SU-DHL-6 (cell line): ENCODE data around the gene ZNF829.
A peak's percentile ranks its signal among the peaks of the same experiment; 100 is the strongest.

ENCODE experiments used
- H2AFZ ChIP-seq: fragments of 200-600 bp; sonication (generic); 2 replicates; pipeline ENCODE4 v1.6.1; 2014; ENCODE audit warnings: low read depth, mild to moderate bottlenecking, moderate library complexity, mixed read lengths, antibody characterized with exemption, low read length; ENCODE audit not compliant: severe bottlenecking
- H3F3A ChIP-seq: fragments of 200-600 bp; shearing (Covaris generic); 2 replicates; pipeline ENCODE4 v1.6.0; 2016; ENCODE audit warnings: antibody characterized with exemption, mild to moderate bottlenecking; ENCODE audit not compliant: insufficient read depth
- H3K27ac ChIP-seq: fragments of 200-600 bp; sonication (generic); 2 replicates; pipeline ENCODE4 v1.5.1; 2016; ENCODE audit warnings: low read depth, mild to moderate bottlenecking, low read length, moderate library complexity, mixed read lengths
- H3K27me3 ChIP-seq: fragments of 200-600 bp; sonication (generic), shearing (Covaris generic); 2 replicates; pipeline ENCODE4 v1.6.0; 2014; ENCODE audit warnings: mild to moderate bottlenecking, low read length
- H3K36me3 ChIP-seq: fragments of 200-600 bp; sonication (generic); 2 replicates; pipeline ENCODE4 v1.6.1; 2014; ENCODE audit warnings: mild to moderate bottlenecking, low read length, mixed read lengths
- H3K4me2 ChIP-seq: fragments of 300-600, 200-600 bp; shearing (Covaris generic), sonication (generic); 2 replicates; pipeline ENCODE4 v1.6.0; 2014; ENCODE audit warnings: low read length, low read depth, mild to moderate bottlenecking; ENCODE audit not compliant: poor library complexity, severe bottlenecking
- H3K4me3 ChIP-seq: fragments of 200-600 bp; sonication (generic); 2 replicates; pipeline ENCODE4 v1.5.1; 2014; ENCODE audit warnings: antibody characterized with exemption, low read length, mild to moderate bottlenecking, mixed read lengths; ENCODE audit not compliant: insufficient read depth, poor library complexity, severe bottlenecking
- H3K79me2 ChIP-seq: fragments of 200-600 bp; sonication (generic); 2 replicates; pipeline ENCODE4 v1.6.1; 2014; ENCODE audit warnings: mild to moderate bottlenecking, low read length, moderate library complexity; ENCODE audit not compliant: insufficient read depth
- H3K9ac ChIP-seq: fragments of 200-600 bp; sonication (generic); 2 replicates; pipeline ENCODE4 v1.7.0; 2014; ENCODE audit warnings: mild to moderate bottlenecking, low read length
- H3K9me2 ChIP-seq: fragments of 200-600 bp; sonication (generic); replicated peaks from 2 replicates; pipeline ENCODE4 v1.6.1; 2014; ENCODE audit warnings: low read length; ENCODE audit not compliant: insufficient read depth
- H3K9me3 ChIP-seq: fragments of 200-600 bp; sonication (generic); 2 replicates; pipeline ENCODE4 v1.6.1; 2014; ENCODE audit warnings: low read length, mixed read lengths; ENCODE audit not compliant: insufficient read depth
- H4K20me1 ChIP-seq: fragments of 200-600 bp; sonication (generic); 2 replicates; pipeline ENCODE4 v1.6.1; 2014; ENCODE audit warnings: low read depth, mild to moderate bottlenecking, antibody characterized with exemption, low read length, moderate library complexity, mixed read lengths
- CTCF ChIP-seq: fragments of 200-600 bp; sonication (generic); IDR thresholded peaks from one replicate; pipeline ENCODE4 v1.5.1; 2017; ENCODE audit warnings: antibody characterized with exemption, mild to moderate bottlenecking, low read length, moderate library complexity; ENCODE audit not compliant: insufficient read depth, poor library complexity, severe bottlenecking
- EZH2phosphoT487 ChIP-seq: fragments of 200-600 bp; sonication (generic), shearing (Covaris generic); conservative IDR thresholded peaks from 2 replicates; pipeline ENCODE4 v1.6.1; 2018; ENCODE audit warnings: mild to moderate bottlenecking, antibody characterized with exemption, low read length, moderate library complexity, mixed read lengths

The ZNF829 gene

GRCh38 chr19:36918090-36918489, 2.0 kb upstream of the ZNF829 start:
- Histone ChIP-seq H3K9me2 (no peaks in the 10 kb centered on the region), H4K20me1 (no peaks in the 10 kb centered on the region), H3K9ac (no peak overlapping the region), H3K27ac (no peak overlapping the region), H3K79me2 (no peaks in the 10 kb centered on the region), H3K27me3 (no peaks in the 10 kb centered on the region), H2AFZ (no peak overlapping the region), H3K36me3 (no peaks in the 10 kb centered on the region), H3K9me3 (peaks cover 20% of the 10 kb centered on the region; the same call in 1 of the 2 replicates), H3K4me3 (no peak overlapping the region), H3F3A (no peaks in the 10 kb centered on the region), H3K4me2 (no peak overlapping the region)
- no peak for TF ChIP-seq CTCF
- no peak for TF ChIP-seq EZH2phosphoT487

- peak overlapping the region; percentile 21; the same call in 1 of the 2 replicates for H3K27ac ChIP-seq
- H3F3A ChIP-seq, result no peaks in the 10 kb centered on the region
- no peaks in the 10 kb centered on the region for H3K79me2 ChIP-seq
- TF ChIP-seq EZH2phosphoT487 (no peak), CTCF (no peak)
- H2AFZ ChIP-seq, result peak overlapping the region; percentile 90
- H3K9me2 ChIP-seq, result no peaks in the 10 kb centered on the region
- H3K27me3 ChIP-seq, result no peaks in the 10 kb centered on the region
- H3K4me2 ChIP-seq, result peak overlapping the region; percentile 49
- no peaks in the 10 kb centered on the region for H4K20me1 ChIP-seq
- no peaks in the 10 kb centered on the region for H3K36me3 ChIP-seq
- peak overlapping the region; percentile 54 for H3K4me3 ChIP-seq
- peaks cover 20% of the 10 kb centered on the region; the same call in 1 of the 2 replicates for H3K9me3 ChIP-seq
- peak overlapping the region; percentile 55 for H3K9ac ChIP-seq
Measured at GRCh38 chr19:36916991-36917390, 900 bp upstream of the ZNF829 start.

- H3K36me3 ChIP-seq, result peaks cover 36% of the 10 kb centered on the region
- no peak overlapping the region for H3K4me2 ChIP-seq
- H3F3A ChIP-seq, result no peaks in the 10 kb centered on the region
- H3K27ac ChIP-seq, result no peak overlapping the region
- no peak overlapping the region for H3K4me3 ChIP-seq
- no peaks in the 10 kb centered on the region for H4K20me1 ChIP-seq
- H3K9ac ChIP-seq, result no peak overlapping the region
- no peaks in the 10 kb centered on the region for H3K27me3 ChIP-seq
- H3K9me3 ChIP-seq, result peaks cover 51% of the 10 kb centered on the region; the same call in 1 of the 2 replicates
- no peak overlapping the region for H2AFZ ChIP-seq
- H3K9me2 ChIP-seq, result no peaks in the 10 kb centered on the region
- TF ChIP-seq EZH2phosphoT487 (no peak), CTCF (no peak)
- H3K79me2 ChIP-seq, result no peaks in the 10 kb centered on the region
Measured at GRCh38 chr19:36898422-36898821, 17.7 kb downstream of the ZNF829 start.
